ENCODE data around the gene NFKBIA. TPM values are rescaled to one million over a fixed set of nuclear protein-coding genes. Genes with fewer than 3 reads are reported as not detected.
"Not testable (repeated sequence)": the region's sequence is repeated elsewhere in the genome, so short reads cannot be mapped to it uniquely, and the experiment has no call there.

NFKBIA gene
- total and polyA plus RNA-seq, 4 donors: 182 to 1,327 (median 443) TPM

- DNase-seq (no peak), ATAC-seq (ENCODE audit: insufficient read depth, low FRiP score) (no peak)
- no peaks in the 10 kb centered on the region for H3K9me3 ChIP-seq (ENCODE audit: control insufficient read depth in 4 of 4, insufficient read depth in 3 of 4, low read length in 3 of 4)
- WGBS, 2 donors: 84 to 90% methylated on average over 9 of the region's 9 CpGs
- TF ChIP-seq CTCF (IDR thresholded peaks at IDR 0.05; ENCODE audit: control extremely low read depth, extremely low read depth): no peak
- H3K27ac ChIP-seq (ENCODE audit: low read depth in 1 of 2, low read length in 1 of 2): no peak overlapping the region
- peaks cover 0 to 2% (median 0%) of the 10 kb centered on the region in 5 donors for H3K4me1 ChIP-seq (ENCODE audit: control insufficient read depth in 5 of 5, insufficient read depth in 5 of 5, low read length in 5 of 5)
- no peak overlapping the region for H3K4me3 ChIP-seq
- H3K27me3 ChIP-seq (ENCODE audit: control insufficient read depth in 3 of 3, insufficient read depth in 3 of 3, low read length in 2 of 3): no peaks in the 10 kb centered on the region
- no peaks in the 10 kb centered on the region for H3K36me3 ChIP-seq (ENCODE audit: control insufficient read depth in 4 of 4, insufficient read depth in 4 of 4, low read length in 4 of 4)
- no peak overlapping the region for H3K9ac ChIP-seq (ENCODE audit: insufficient read depth in 1 of 2, low read length in 2 of 2)
Observed at GRCh38 chr14:35378425-35379233, 25.9 kb downstream of the NFKBIA start.

- Histone ChIP-seq H3K9ac (ENCODE audit: insufficient read depth in 1 of 2, low read length in 2 of 2) (no peak overlapping the region), H3K36me3 (ENCODE audit: control insufficient read depth in 4 of 4, insufficient read depth in 4 of 4, low read length in 4 of 4) (no peaks in the 10 kb centered on the region), H3K27me3 (ENCODE audit: control insufficient read depth in 3 of 3, insufficient read depth in 3 of 3, low read length in 2 of 3) (no peaks in the 10 kb centered on the region), H3K27ac (ENCODE audit: low read depth in 1 of 2, low read length in 1 of 2) (peak overlapping the region in 1 of 2 donors; percentile 74), H3K4me1 (ENCODE audit: control insufficient read depth in 5 of 5, insufficient read depth in 5 of 5, low read length in 5 of 5) (peaks cover 0 to 2% (median 0%) of the 10 kb centered on the region in 5 donors), H3K9me3 (ENCODE audit: control insufficient read depth in 4 of 4, insufficient read depth in 3 of 4, low read length in 3 of 4) (no peaks in the 10 kb centered on the region), H3K4me3 (no peak overlapping the region)
- 66 to 82% methylated on average over 7 of the region's 7 CpGs for WGBS, 2 donors
- ATAC-seq (ENCODE audit: insufficient read depth, low FRiP score) (no peak), DNase-seq (peak in 2 of 3 donors; percentile 70 to 73)
- no peak for TF ChIP-seq CTCF (IDR thresholded peaks at IDR 0.05; ENCODE audit: control extremely low read depth, extremely low read depth)
Observed at GRCh38 chr14:35375558-35376025, 29.0 kb downstream of the NFKBIA start.

- no peak for TF ChIP-seq CTCF (IDR thresholded peaks at IDR 0.05; ENCODE audit: control extremely low read depth, extremely low read depth)
- no peak overlapping the region for H3K4me3 ChIP-seq
- peak; percentile 85 for ATAC-seq (ENCODE audit: insufficient read depth, low FRiP score)
- 25 to 35% methylated on average over 7 of the region's 7 CpGs for WGBS, 2 donors
- no peaks in the 10 kb centered on the region for H3K36me3 ChIP-seq (ENCODE audit: control insufficient read depth in 4 of 4, insufficient read depth in 4 of 4, low read length in 4 of 4)
- peaks cover 0 to 2% (median 0%) of the 10 kb centered on the region in 5 donors for H3K4me1 ChIP-seq (ENCODE audit: control insufficient read depth in 5 of 5, insufficient read depth in 5 of 5, low read length in 5 of 5)
- DNase-seq: no peak
- H3K27ac ChIP-seq (ENCODE audit: low read depth in 1 of 2, low read length in 1 of 2): peak overlapping the region in 1 of 2 donors; percentile 80
- H3K9ac ChIP-seq (ENCODE audit: insufficient read depth in 1 of 2, low read length in 2 of 2): no peak overlapping the region
- no peaks in the 10 kb centered on the region for H3K27me3 ChIP-seq (ENCODE audit: control insufficient read depth in 3 of 3, insufficient read depth in 3 of 3, low read length in 2 of 3)
- H3K9me3 ChIP-seq (ENCODE audit: control insufficient read depth in 4 of 4, insufficient read depth in 3 of 4, low read length in 3 of 4): no peaks in the 10 kb centered on the region
Observed at GRCh38 chr14:35374263-35374712, 30.3 kb downstream of the NFKBIA start.

GRCh38 chr14:35373208-35373607 lies 31.3 kb downstream of the NFKBIA start:
- ATAC-seq (ENCODE audit: insufficient read depth, low FRiP score); H3K9me3 ChIP-seq (ENCODE audit: control insufficient read depth in 4 of 4, insufficient read depth in 3 of 4, low read length in 3 of 4); H3K27me3 ChIP-seq (ENCODE audit: control insufficient read depth in 3 of 3, insufficient read depth in 3 of 3, low read length in 2 of 3); H3K36me3 ChIP-seq (ENCODE audit: control insufficient read depth in 4 of 4, insufficient read depth in 4 of 4, low read length in 4 of 4); DNase-seq; H3K27ac ChIP-seq (ENCODE audit: low read depth in 1 of 2, low read length in 1 of 2); H3K4me3 ChIP-seq; H3K9ac ChIP-seq (ENCODE audit: insufficient read depth in 1 of 2, low read length in 2 of 2): not testable (repeated sequence)
- WGBS, 2 donors: 90 to 91% methylated on average over 11 of the region's 11 CpGs
- peaks cover 0 to 10% (median 2%) of the 10 kb centered on the region in 5 donors for H3K4me1 ChIP-seq (ENCODE audit: control insufficient read depth in 5 of 5, insufficient read depth in 5 of 5, low read length in 5 of 5)

Data from lung (tissue), 12 donors.